ENCODE measurements around the gene CASP2.

The CASP2 gene

GRCh38 chr7:143343596-143343995 lies 55.4 kb downstream of the CASP2 start:
- no peak for DNase-seq

DNA sequence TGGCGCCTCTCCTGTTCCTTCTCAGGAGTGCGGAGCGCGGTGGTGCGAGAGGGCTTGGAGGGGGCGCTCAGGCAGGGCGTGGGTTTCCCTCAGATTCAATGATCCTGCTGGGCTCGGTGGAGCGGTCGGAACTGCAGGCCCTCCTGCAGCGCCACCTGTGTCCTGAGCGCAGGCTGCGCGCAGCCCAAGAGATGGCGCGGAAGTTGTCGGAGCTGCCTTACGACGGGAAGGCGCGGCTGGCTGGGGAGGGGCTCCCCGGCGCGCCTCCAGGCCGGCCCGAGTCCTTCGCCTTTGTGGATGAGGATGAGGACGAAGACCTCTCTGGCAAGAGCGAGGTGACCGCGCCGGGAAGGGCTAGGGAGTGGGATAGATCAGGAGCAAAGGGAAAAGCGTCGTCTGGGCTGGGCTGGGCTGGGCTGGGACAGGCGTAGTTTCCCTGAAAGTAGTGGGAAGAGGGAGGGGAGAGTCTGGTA lies 57.3 kb downstream of the CASP2 start:
- peak; percentile 88 for DNase-seq

GRCh38 chr7:143346018-143346417 lies 57.9 kb downstream of the CASP2 start:
- no peak for DNase-seq

- DNase-seq = no peak
Observed at GRCh38 chr7:143347950-143348349, 59.8 kb downstream of the CASP2 start.

GRCh38 chr7:143351060-143351459 lies 62.9 kb downstream of the CASP2 start:
- no peak for DNase-seq

DNA sequence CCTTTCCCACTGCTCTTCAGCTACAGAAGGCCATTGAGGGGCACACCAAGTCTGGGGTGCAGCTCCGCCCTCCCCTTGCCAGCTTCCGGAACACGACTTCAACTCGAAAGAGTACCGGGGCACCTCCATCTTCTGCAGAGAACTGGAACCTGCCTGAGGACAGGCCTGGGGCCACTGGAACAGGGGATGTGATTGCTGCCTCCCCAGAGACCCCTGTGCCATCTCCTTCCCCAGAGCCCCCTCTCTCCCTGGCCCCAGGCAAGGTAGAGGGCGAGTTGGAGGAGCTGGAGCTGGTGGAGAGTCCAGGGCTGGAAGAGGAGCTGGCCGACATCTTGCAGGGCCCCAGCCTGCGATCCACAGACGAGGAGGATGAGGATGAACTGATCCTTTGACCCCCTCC lies 63.4 kb downstream of the CASP2 start:
- DNase-seq = no peak

DNA sequence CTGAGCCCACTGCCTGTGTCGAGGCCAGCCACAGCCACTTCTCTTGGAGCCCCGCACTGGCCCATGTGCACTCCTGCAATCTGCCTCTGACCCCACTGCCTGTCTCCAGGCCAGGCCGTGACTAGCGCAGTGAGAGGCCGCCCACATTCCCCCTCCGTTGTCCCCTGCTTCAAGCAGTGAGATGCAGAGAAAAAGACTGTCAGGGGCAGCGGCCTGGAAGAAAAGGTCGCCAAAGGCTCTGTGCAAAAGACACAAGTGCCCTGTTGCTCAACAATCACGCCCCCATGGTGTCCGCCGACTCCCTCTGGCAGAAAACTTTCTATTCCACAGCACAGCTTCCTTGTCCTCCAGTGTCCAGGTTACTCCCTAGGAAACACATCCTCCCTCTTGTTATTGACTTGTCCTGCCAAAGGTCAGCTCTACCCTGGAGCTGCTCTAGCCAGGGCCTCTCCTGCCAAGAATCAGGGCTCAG lies 64.4 kb downstream of the CASP2 start:
- DNase-seq = no peak

DNA sequence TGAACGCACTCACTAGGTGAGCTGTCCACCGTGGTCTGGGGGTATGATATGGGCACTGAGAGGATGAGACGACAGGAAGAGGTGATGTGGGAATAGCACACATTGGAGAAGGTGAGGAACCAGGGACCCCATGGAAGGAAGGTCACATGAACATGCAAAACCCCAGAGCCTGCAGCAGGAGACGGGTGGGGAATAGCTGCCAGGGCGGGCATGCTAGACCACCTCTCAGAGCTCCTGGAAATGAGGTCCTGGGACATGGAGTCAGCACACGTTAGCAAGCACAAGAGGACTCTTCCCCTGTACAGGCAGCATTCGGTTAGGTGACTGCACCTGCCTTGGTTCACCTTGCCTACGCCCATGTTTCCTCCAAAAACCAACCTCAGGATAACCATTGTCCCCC lies 66.2 kb downstream of the CASP2 start:
- DNase-seq = no peak

DNA sequence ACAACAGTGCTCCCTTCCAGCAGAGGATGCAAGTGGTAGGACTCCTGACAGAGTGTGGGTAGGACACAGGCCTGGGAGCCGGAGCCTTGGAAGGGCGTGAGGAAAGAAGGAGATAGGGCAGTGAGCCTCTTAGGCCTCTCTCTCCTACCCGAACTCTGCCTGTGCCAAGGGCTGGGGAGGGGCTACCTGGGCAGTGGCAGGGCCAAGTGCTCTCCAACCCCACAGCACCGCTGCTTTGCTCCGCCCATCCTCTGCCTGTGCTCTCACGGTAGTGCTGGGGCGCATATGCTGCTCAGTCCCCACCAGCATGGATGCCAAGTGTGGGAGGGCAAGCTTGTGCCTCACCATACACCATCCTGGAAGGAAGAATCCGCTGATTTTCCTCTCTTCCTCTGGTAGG lies 66.8 kb downstream of the CASP2 start:
- no peak for DNase-seq

GRCh38 chr7:143355450-143356385 lies 67.6 kb downstream of the CASP2 start:
- no peak for DNase-seq

DNA sequence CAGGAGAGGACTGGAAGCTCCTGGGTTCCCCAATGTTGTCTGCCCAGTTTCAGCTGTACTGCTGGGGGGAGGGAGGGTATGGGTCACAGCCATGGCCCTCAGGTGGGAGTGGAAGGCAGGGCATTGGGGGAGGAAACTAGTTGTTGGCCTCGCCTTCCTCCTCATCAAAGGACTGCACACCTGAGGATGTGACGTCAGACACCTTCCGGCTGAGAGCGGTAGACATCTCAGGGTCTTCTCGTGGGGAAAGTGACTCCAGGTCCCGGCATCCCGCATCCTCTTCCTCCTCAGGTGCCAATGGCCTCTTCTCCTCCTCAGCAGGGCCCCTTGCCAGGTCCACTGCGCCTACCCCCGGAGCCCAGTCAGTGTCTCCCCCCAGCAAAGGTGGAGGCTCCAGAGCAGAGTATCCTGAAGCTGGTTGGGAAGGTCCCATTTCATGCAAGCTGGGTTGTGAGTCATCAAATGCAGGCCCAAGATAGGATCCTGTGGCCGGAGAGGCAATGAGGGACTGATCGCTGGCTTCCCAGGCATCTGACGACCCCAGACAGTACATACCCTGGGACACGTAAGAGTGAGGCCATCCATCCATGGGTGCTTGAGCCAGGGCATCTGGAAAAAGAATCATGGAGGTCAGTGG lies 68.4 kb downstream of the CASP2 start:
- DNase-seq = no peak

All from activated effector memory CD4-positive, alpha-beta T cell treated with anti-CD3 and anti-CD28 coated beads, Interleukin-2, amount 50 U/mL, for 16 hours (primary cell).